Nephron (organoid): Measurements from ENCODE around the gene SNX6.
"Not testable (repeated sequence)": the region's sequence is repeated elsewhere in the genome, so short reads cannot be mapped to it uniquely, and the experiment has no call there.

Experiments used
- H3K27ac Mint-ChIP-seq, 3 experiments: 2 replicates each; pipeline ENCODE4 v1.8.0; 2020; ENCODE audit warnings: mixed read lengths in 3 of 3, mild to moderate bottlenecking in 2 of 3, moderate library complexity in 1 of 3
- H3K27me3 Mint-ChIP-seq: 2 replicates; pipeline ENCODE4 v1.8.0; 2021; ENCODE audit warnings: low read depth, mild to moderate bottlenecking, moderate library complexity, mixed read lengths
- H3K36me3 Mint-ChIP-seq: 2 replicates; pipeline ENCODE4 v1.8.0; 2020; ENCODE audit warnings: low read depth, mixed read lengths
- H3K4me1 Mint-ChIP-seq: 2 replicates; pipeline ENCODE4 v1.8.0; 2020; ENCODE audit warnings: mixed read lengths
- H3K4me3 Mint-ChIP-seq, 3 experiments: 2 replicates each; pipeline ENCODE4 v1.8.0; 2020; ENCODE audit warnings: mild to moderate bottlenecking in 3 of 3, mixed read lengths in 3 of 3, moderate library complexity in 2 of 3
- H3K9me3 Mint-ChIP-seq: 2 replicates; pipeline ENCODE4 v1.8.0; 2020; ENCODE audit warnings: mixed read lengths
- CTCF ChIP-seq, 3 experiments: fragments of 200-600 bp; sonication (generic); IDR thresholded peaks; one replicate each; pipeline ENCODE4 v1.5.0; 2021; ENCODE audit warnings: antibody characterized with exemption in 3 of 3; ENCODE audit not compliant: unreplicated experiment in 3 of 3

SNX6 gene

GRCh38 chr14:34571771-34572170, 58.2 kb downstream of the SNX6 start:
- no peaks in the 10 kb centered on the region for H3K4me1 Mint-ChIP-seq
- TF ChIP-seq CTCF (IDR thresholded peaks at IDR 0.05; ENCODE audit: unreplicated experiment in 3 of 3), result no peak
- no peaks in the 10 kb centered on the region for H3K27me3 Mint-ChIP-seq
- H3K4me3 Mint-ChIP-seq, result no peak overlapping the region
- peaks cover 50% of the 10 kb centered on the region for H3K36me3 Mint-ChIP-seq
- H3K27ac Mint-ChIP-seq, result no peak overlapping the region
- H3K9me3 Mint-ChIP-seq, result no peaks in the 10 kb centered on the region

- no peaks in the 10 kb centered on the region for H3K4me1 Mint-ChIP-seq
- no peaks in the 10 kb centered on the region for H3K27me3 Mint-ChIP-seq
- H3K4me3 Mint-ChIP-seq, result no peak overlapping the region
- H3K9me3 Mint-ChIP-seq, result no peaks in the 10 kb centered on the region
- no peak for TF ChIP-seq CTCF (IDR thresholded peaks at IDR 0.05; ENCODE audit: unreplicated experiment in 3 of 3)
- H3K27ac Mint-ChIP-seq, result no peak overlapping the region
- H3K36me3 Mint-ChIP-seq, result peaks cover 46% of the 10 kb centered on the region
Observed at GRCh38 chr14:34569750-34570149, 60.2 kb downstream of the SNX6 start.

DNA sequence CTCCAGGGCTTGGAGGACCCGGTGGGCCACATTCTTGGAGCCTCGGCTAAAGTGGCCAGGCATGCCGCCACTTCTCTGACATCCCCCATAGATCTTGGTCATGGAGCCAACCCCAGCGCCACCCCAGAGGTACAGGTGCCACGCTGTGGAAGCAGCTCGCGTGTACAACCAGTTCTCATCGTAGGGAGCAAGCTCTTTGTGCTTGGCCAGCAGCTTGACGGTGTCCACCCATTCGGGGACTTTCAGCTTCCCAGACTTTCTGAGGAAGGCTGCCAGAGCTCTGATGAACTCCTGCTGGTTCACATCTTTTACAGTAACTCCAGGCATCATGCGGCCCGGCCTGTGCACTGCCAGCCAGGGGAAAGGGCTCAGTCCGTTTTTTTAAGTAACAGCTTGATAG, 61.1 kb downstream of the SNX6 start:
- Mint-ChIP-seq H3K36me3 (peaks cover 46% of the 10 kb centered on the region), H3K4me1 (no peaks in the 10 kb centered on the region), H3K4me3 (no peak overlapping the region), H3K27ac (no peak overlapping the region), H3K27me3 (no peaks in the 10 kb centered on the region), H3K9me3 (no peaks in the 10 kb centered on the region)
- TF ChIP-seq CTCF (IDR thresholded peaks at IDR 0.05; ENCODE audit: unreplicated experiment in 3 of 3), result no peak

- Mint-ChIP-seq H3K9me3 (no peaks in the 10 kb centered on the region), H3K27me3 (no peaks in the 10 kb centered on the region), H3K4me3 (no peak overlapping the region), H3K36me3 (peaks cover 21% of the 10 kb centered on the region), H3K27ac (no peak overlapping the region), H3K4me1 (no peaks in the 10 kb centered on the region)
- no peak for TF ChIP-seq CTCF (IDR thresholded peaks at IDR 0.05; ENCODE audit: unreplicated experiment in 3 of 3)
Observed at GRCh38 chr14:34562776-34563150, 67.2 kb downstream of the SNX6 start.

DNA sequence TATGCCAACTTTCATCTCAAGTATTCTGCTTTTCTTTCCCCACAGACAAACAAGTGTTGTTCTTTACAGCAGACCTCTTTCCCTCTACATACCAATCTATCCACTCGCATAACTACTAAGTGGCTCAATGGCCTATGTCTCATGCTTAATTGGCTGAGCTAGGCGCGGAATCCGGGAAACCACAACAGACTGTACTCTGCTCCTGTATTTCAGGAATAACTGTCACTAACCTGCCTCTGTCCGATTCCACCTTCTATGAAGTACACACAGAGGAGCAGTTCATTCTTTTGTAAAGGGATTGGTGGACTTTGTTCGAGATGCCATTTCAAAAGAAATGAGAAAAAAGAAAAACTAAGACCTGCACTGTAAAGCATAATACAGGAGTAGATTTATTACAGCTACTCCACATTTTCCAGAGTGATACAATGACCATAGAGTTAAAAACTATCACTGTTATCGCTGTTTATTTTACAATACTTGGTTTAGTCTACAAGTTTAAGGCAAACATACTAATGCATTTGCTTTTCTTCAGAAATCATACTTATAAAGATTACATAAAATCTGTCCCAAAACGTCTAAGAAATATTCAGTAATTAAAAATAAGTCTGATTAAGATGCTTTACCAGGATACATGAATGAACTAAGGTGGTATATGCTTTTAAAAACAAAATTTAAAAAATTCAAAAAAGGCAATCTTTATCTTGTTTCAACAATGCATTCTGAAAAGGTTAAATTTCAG, 67.7 kb downstream of the SNX6 start:
- H3K9me3 Mint-ChIP-seq, H3K27ac Mint-ChIP-seq, H3K4me1 Mint-ChIP-seq, H3K4me3 Mint-ChIP-seq, H3K27me3 Mint-ChIP-seq: not testable (repeated sequence)
- H3K36me3 Mint-ChIP-seq, result peaks cover 18% of the 10 kb centered on the region

- not testable (repeated sequence) for H3K36me3 Mint-ChIP-seq, H3K4me3 Mint-ChIP-seq, H3K27ac Mint-ChIP-seq, H3K9me3 Mint-ChIP-seq, H3K27me3 Mint-ChIP-seq
- peaks cover 12% of the 10 kb centered on the region for H3K4me1 Mint-ChIP-seq
Observed at GRCh38 chr14:34556498-34556829, 73.5 kb downstream of the SNX6 start.

- H3K9me3 Mint-ChIP-seq, H3K27me3 Mint-ChIP-seq, H3K27ac Mint-ChIP-seq, H3K36me3 Mint-ChIP-seq, H3K4me3 Mint-ChIP-seq: not testable (repeated sequence)
- H3K4me1 Mint-ChIP-seq, result peaks cover 12% of the 10 kb centered on the region
Observed at GRCh38 chr14:34555583-34556497, 74.1 kb downstream of the SNX6 start.
